Measurements from ENCODE around the gene DOCK4. TPM values are rescaled to one million over a fixed set of nuclear protein-coding genes. Genes with fewer than 3 reads are reported as not detected.
A peak's percentile ranks its signal among the peaks of the same experiment; 100 is the strongest.

DOCK4 gene
- total RNA-seq, 4 donors from 2014 or later = 30.8 to 49.8 (median 37.2) TPM

GRCh38 chr7:112001091-112001826, 204.9 kb downstream of the DOCK4 start:
- H3K27ac ChIP-seq = peak overlapping the region in 1 of 4 donors; percentile 34
- no peaks in the 10 kb centered on the region for H3K9me3 ChIP-seq
- DNase-seq (ENCODE audit: low spot score in 2 of 2) = no peak
- no peak overlapping the region for H3K4me3 ChIP-seq
- H3K27me3 ChIP-seq = no peaks in the 10 kb centered on the region
- peaks cover 0 to 16% (median 0%) of the 10 kb centered on the region in 4 donors for H3K4me1 ChIP-seq
- no peaks in the 10 kb centered on the region for H3K36me3 ChIP-seq
- TF ChIP-seq POLR2A (IDR thresholded peaks at IDR 0.05) = no peak
- no peak for TF ChIP-seq CTCF (IDR thresholded peaks at IDR 0.05)
- TF ChIP-seq EP300 (IDR thresholded peaks at IDR 0.05) = no peak
- 57 to 66% methylated on average over 6 of the region's 6 CpGs for WGBS, 2 donors

- TF ChIP-seq CTCF (IDR thresholded peaks at IDR 0.05) (no peak), EP300 (IDR thresholded peaks at IDR 0.05) (no peak), POLR2A (IDR thresholded peaks at IDR 0.05) (no peak)
- no peak overlapping the region for H3K4me3 ChIP-seq
- no peak for DNase-seq (ENCODE audit: low spot score in 2 of 2)
- no peak overlapping the region for H3K27ac ChIP-seq
- no peaks in the 10 kb centered on the region for H3K4me1 ChIP-seq
- H3K36me3 ChIP-seq = peaks cover 0 to 6% (median 0%) of the 10 kb centered on the region in 3 donors
- H3K9me3 ChIP-seq = no peaks in the 10 kb centered on the region
- WGBS, 2 donors = 73% methylated on average over 3 of the region's 3 CpGs
- H3K27me3 ChIP-seq = no peaks in the 10 kb centered on the region
Measured at GRCh38 chr7:111998326-111998725, 207.9 kb downstream of the DOCK4 start.

DNA sequence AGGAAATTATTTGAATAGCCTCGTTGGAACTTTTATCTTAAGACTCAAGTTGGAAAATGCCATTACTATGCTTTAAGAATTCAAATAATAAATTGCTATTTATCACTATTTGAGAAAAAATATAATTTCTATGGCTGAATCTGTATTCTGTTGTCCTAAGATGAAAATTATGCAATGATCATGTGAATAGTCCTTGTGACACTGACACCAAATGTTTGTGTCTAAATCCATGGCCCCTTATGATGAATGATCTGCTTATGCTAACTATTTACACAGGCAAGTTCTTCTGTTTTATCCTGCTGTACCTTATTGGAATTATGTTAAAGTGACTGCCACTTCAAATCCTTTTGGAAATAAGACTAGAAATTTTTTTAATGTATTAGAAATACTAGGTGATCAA, 208.7 kb downstream of the DOCK4 start:
- H3K36me3 ChIP-seq = peaks cover 0 to 6% (median 0%) of the 10 kb centered on the region in 3 donors
- H3K4me1 ChIP-seq = no peaks in the 10 kb centered on the region
- H3K9me3 ChIP-seq = no peaks in the 10 kb centered on the region
- 81 to 86% methylated on average over 1 of the region's 1 CpG for WGBS, 2 donors
- H3K4me3 ChIP-seq = no peak overlapping the region
- H3K27ac ChIP-seq = no peak overlapping the region
- no peak for DNase-seq (ENCODE audit: low spot score in 2 of 2)
- TF ChIP-seq POLR2A (IDR thresholded peaks at IDR 0.05) (no peak), CTCF (IDR thresholded peaks at IDR 0.05) (no peak), EP300 (IDR thresholded peaks at IDR 0.05) (no peak)
- H3K27me3 ChIP-seq = no peaks in the 10 kb centered on the region

DNA sequence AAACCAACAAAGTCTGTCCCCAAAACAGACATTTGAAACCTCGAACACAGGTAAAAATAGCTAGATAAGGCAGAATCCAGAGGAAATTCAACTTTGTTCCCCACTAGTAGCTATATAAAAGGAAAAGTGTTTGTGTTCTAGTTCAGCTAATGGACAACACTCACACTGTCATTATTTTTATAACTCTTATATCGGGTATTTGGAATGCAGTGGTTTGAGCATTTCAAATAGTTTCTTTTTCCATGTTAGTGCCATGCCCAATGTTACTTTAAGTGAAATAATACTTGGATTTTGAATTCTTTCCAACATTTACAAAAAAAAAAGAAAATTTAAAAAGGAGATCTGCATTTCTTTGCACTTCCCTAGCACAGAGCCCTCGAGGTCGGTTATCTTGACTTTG, 213.6 kb downstream of the DOCK4 start:
- Histone ChIP-seq H3K27ac (no peak overlapping the region), H3K9me3 (no peaks in the 10 kb centered on the region), H3K27me3 (no peaks in the 10 kb centered on the region), H3K36me3 (peaks cover 0 to 19% (median 0%) of the 10 kb centered on the region in 3 donors), H3K4me1 (peaks cover 0 to 3% (median 0%) of the 10 kb centered on the region in 4 donors), H3K4me3 (no peak overlapping the region)
- no peak for DNase-seq (ENCODE audit: low spot score in 2 of 2)
- WGBS, 2 donors = 70 to 73% methylated on average over 4 of the region's 4 CpGs
- TF ChIP-seq EP300 (IDR thresholded peaks at IDR 0.05) (no peak), POLR2A (IDR thresholded peaks at IDR 0.05) (no peak), CTCF (IDR thresholded peaks at IDR 0.05) (no peak)

GRCh38 chr7:111990643-111991042, 215.6 kb downstream of the DOCK4 start:
- TF ChIP-seq POLR2A (IDR thresholded peaks at IDR 0.05) (no peak), EP300 (IDR thresholded peaks at IDR 0.05) (no peak), CTCF (IDR thresholded peaks at IDR 0.05) (no peak)
- no peak overlapping the region for H3K4me3 ChIP-seq
- 71 to 77% methylated on average over 3 of the region's 3 CpGs for WGBS, 2 donors
- peaks cover 0 to 31% (median 0%) of the 10 kb centered on the region in 3 donors for H3K36me3 ChIP-seq
- no peaks in the 10 kb centered on the region for H3K27me3 ChIP-seq
- peaks cover 0 to 5% (median 0%) of the 10 kb centered on the region in 4 donors for H3K4me1 ChIP-seq
- H3K9me3 ChIP-seq = no peaks in the 10 kb centered on the region
- DNase-seq (ENCODE audit: low spot score in 2 of 2) = no peak
- H3K27ac ChIP-seq = no peak overlapping the region
